OCI-LY1 (cell line): ENCODE results near the gene ANGPTL7.

Source experiments
- EZH2 ChIP-seq: fragments of 200-600 bp; sonication (generic), shearing (Covaris generic); IDR thresholded peaks from 2 replicates; pipeline ENCODE4 v1.8.0; 2017; ENCODE audit warnings: borderline replicate concordance, mixed run types, mild to moderate bottlenecking, antibody characterized with exemption, low read length, moderate library complexity, mixed read lengths
- TF ChIP-seq, protein P1 (sequence below): fragments of 200-600 bp; sonication (generic), shearing (Covaris generic); IDR thresholded peaks from 2 replicates; pipeline ENCODE4 v1.5.1; 2017; ENCODE audit warnings: mild to moderate bottlenecking, antibody characterized with exemption, low read length, moderate library complexity, mixed read lengths

DNA sequence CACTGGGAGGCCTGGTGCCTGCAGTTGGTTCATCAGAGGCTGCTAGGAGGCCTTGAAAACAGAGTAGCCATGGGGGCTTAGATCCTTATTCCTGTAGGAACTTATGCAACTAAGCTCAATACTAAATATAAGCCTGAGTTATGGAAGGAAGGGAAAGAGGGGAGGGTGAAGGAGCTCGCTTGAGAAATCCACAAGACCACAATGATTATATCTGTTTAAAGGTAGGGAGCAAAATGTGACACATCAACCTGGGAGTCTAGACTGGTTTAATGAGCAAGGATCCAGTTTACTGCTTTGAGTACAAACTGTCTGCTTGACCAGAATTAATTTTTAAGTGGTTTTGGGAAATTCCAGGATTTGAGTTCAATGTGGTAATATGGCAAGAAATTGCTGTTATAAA lies 20.4 kb upstream of the ANGPTL7 start:
- TF ChIP-seq, protein P1, sequence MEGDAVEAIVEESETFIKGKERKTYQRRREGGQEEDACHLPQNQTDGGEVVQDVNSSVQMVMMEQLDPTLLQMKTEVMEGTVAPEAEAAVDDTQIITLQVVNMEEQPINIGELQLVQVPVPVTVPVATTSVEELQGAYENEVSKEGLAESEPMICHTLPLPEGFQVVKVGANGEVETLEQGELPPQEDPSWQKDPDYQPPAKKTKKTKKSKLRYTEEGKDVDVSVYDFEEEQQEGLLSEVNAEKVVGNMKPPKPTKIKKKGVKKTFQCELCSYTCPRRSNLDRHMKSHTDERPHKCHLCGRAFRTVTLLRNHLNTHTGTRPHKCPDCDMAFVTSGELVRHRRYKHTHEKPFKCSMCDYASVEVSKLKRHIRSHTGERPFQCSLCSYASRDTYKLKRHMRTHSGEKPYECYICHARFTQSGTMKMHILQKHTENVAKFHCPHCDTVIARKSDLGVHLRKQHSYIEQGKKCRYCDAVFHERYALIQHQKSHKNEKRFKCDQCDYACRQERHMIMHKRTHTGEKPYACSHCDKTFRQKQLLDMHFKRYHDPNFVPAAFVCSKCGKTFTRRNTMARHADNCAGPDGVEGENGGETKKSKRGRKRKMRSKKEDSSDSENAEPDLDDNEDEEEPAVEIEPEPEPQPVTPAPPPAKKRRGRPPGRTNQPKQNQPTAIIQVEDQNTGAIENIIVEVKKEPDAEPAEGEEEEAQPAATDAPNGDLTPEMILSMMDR = no peak
- no peak for TF ChIP-seq EZH2
